Right cardiac atrium (tissue), 5 donors: ENCODE measurements around the gene SLC22A3. TPM values are rescaled to one million over a fixed set of nuclear protein-coding genes. Genes with fewer than 3 reads are reported as not detected.
"Not testable (repeated sequence)": the region's sequence is repeated elsewhere in the genome, so short reads cannot be mapped to it uniquely, and the experiment has no call there.

Experiments
- ATAC-seq, 2 donors: fragments of 200-7000 bp; cut with Tn5 transposase; one replicate each; pipeline versions ENCODE4 v1.8.0 to v1.9.1; 2020; ENCODE audit warnings: moderate library complexity in 2 of 2, mild to moderate bottlenecking in 1 of 2
- DNase-seq, 3 donors: peaks; one replicate each; pipeline ENCODE4 v3.0.0-alpha.2; 2020
- H3K27ac ChIP-seq: one replicate; pipeline ENCODE4 v1.5.1; 2013; ENCODE audit warnings: mild to moderate bottlenecking, low read length, control low read depth, moderate library complexity
- H3K27me3 ChIP-seq: one replicate; pipeline ENCODE4 v1.6.1; 2013; ENCODE audit not compliant: control insufficient read depth, insufficient read depth
- H3K4me1 ChIP-seq: one replicate; pipeline ENCODE4 v1.6.1; 2013; ENCODE audit warnings: low read length; ENCODE audit not compliant: control insufficient read depth, insufficient read depth
- H3K4me3 ChIP-seq: one replicate; pipeline ENCODE4 v1.5.1; 2013; ENCODE audit warnings: low read length, control low read depth
- H3K9me3 ChIP-seq: one replicate; pipeline ENCODE4 v1.6.1; 2013; ENCODE audit warnings: low read length; ENCODE audit not compliant: control insufficient read depth
- WGBS: extraction: QIAGEN DNeasy Blood & Tissue Kit; methylation state at CpG from one replicate; pipeline ENCODE4 v1.1.7; 2013; 5-methylcytosine and 5-hydroxymethylcytosine counted together
- intact Hi-C, 4 donors: fragments of 100-400 bp; cut with DNase I; formaldehyde crosslinking; loops; one replicate each; pipeline versions ENCODE4 v1.11.0 to v1.14.0; 2022 to 2023
- polyA plus RNA-seq: library from polyadenylated mRNA; stranded (reverse); fragments of 200-250 nt; gene quantifications from one replicate; pipeline ENCODE4 v1.2.3, GENCODE V29; 2013
- total RNA-seq, 4 donors: library from RNA; stranded (reverse); fragmentation: NEBNext Ultra II Directional; extraction: Animal tissue kit (Norgen Biotek cat#: 25700); gene quantifications; one replicate each; pipeline ENCODE4 v1.2.1, GENCODE V29; 2021
- donor health status: healthy with polysubstance abuse.
- donor health status: DM: no; HTN: yes; CAD: no.
- donor health status: DM: no; HTN: no; CAD: no.
- donor health status: DM: no; HTN: yes; CAD: no; lungs with severe emphysema.
- donor health status: DM: yes; HTN: yes; CAD: no.

SLC22A3 gene
- total and polyA plus RNA-seq, 5 donors, result 0.57 to 1.1 (median 0.88) TPM

GRCh38 chr6:160376445-160376844 is 28.3 kb downstream of the SLC22A3 start:
- no peak for DNase-seq
- peaks cover 1% of the 10 kb centered on the region for H3K4me1 ChIP-seq
- no peak overlapping the region for H3K4me3 ChIP-seq
- intact Hi-C loops, result no loop called here
- H3K9me3 ChIP-seq, result no peaks in the 10 kb centered on the region
- no peak for ATAC-seq
- no peak overlapping the region for H3K27ac ChIP-seq
- WGBS, result 96% methylated on average over 2 of the region's 2 CpGs
- H3K27me3 ChIP-seq, result no peaks in the 10 kb centered on the region

- no peak overlapping the region for H3K27ac ChIP-seq
- no peaks in the 10 kb centered on the region for H3K27me3 ChIP-seq
- no peak overlapping the region for H3K4me3 ChIP-seq
- no peaks in the 10 kb centered on the region for H3K9me3 ChIP-seq
- DNase-seq (no peak), ATAC-seq (no peak)
- peaks cover 1% of the 10 kb centered on the region for H3K4me1 ChIP-seq
- 65% methylated on average over 5 of the region's 5 CpGs for WGBS
- intact Hi-C loops, result no loop called here
These were observed 30.0 kb downstream of the SLC22A3 start for GRCh38 chr6:160378218-160378617.

- peaks cover 1% of the 10 kb centered on the region for H3K4me1 ChIP-seq
- H3K9me3 ChIP-seq, result no peaks in the 10 kb centered on the region
- H3K27me3 ChIP-seq, result no peaks in the 10 kb centered on the region
- 42% methylated on average over 4 of the region's 4 CpGs for WGBS
- no peak overlapping the region for H3K27ac ChIP-seq
- DNase-seq, result no peak
- ATAC-seq, result no peak
- intact Hi-C loops, result no loop called here
- no peak overlapping the region for H3K4me3 ChIP-seq
These were observed 30.7 kb downstream of the SLC22A3 start for GRCh38 chr6:160378882-160379281.

- Histone ChIP-seq H3K27me3 (no peaks in the 10 kb centered on the region), H3K27ac (no peak overlapping the region), H3K9me3 (no peaks in the 10 kb centered on the region), H3K4me1 (no peaks in the 10 kb centered on the region), H3K4me3 (no peak overlapping the region)
- ATAC-seq (no peak), DNase-seq (no peak)
- intact Hi-C loops, result no loop called here
These were observed 31.3 kb downstream of the SLC22A3 start for GRCh38 chr6:160379466-160379865.

GRCh38 chr6:160382946-160383345 is 34.8 kb downstream of the SLC22A3 start:
- 78% methylated on average over 1 of the region's 1 CpG for WGBS
- DNase-seq, result no peak
- no peak overlapping the region for H3K4me3 ChIP-seq
- intact Hi-C loops, result no loop called here
- H3K27ac ChIP-seq, result no peak overlapping the region
- H3K9me3 ChIP-seq, result no peaks in the 10 kb centered on the region
- no peak for ATAC-seq
- peaks cover 3% of the 10 kb centered on the region for H3K4me1 ChIP-seq
- no peaks in the 10 kb centered on the region for H3K27me3 ChIP-seq

- Histone ChIP-seq H3K4me3 (no peak overlapping the region), H3K4me1 (peaks cover 3% of the 10 kb centered on the region), H3K27me3 (no peaks in the 10 kb centered on the region), H3K9me3 (no peaks in the 10 kb centered on the region), H3K27ac (peak overlapping the region; percentile 40)
- 57% methylated on average over 5 of the region's 5 CpGs for WGBS
- ATAC-seq (peak in 1 of 2 donors; percentile 70), DNase-seq (no peak)
- intact Hi-C loops, result no loop called here
These were observed 38.8 kb downstream of the SLC22A3 start for GRCh38 chr6:160386869-160387530.

- H3K4me3 ChIP-seq, result no peak overlapping the region
- WGBS, result 70% methylated on average over 3 of the region's 3 CpGs
- no peak for DNase-seq
- no peak for ATAC-seq
- H3K27me3 ChIP-seq, result no peaks in the 10 kb centered on the region
- H3K27ac ChIP-seq, result no peak overlapping the region
- no peaks in the 10 kb centered on the region for H3K9me3 ChIP-seq
- intact Hi-C loops, result no loop called here
- peaks cover 3% of the 10 kb centered on the region for H3K4me1 ChIP-seq
These were observed 39.9 kb downstream of the SLC22A3 start for GRCh38 chr6:160387916-160388643.

GRCh38 chr6:160388922-160389321 is 40.7 kb downstream of the SLC22A3 start:
- ATAC-seq, result no peak
- intact Hi-C loops, result no loop called here
- no peak overlapping the region for H3K27ac ChIP-seq

GRCh38 chr6:160391419-160392116 is 43.4 kb downstream of the SLC22A3 start:
- ATAC-seq (no peak), DNase-seq (no peak)
- intact Hi-C loops, result no loop called here
- no peaks in the 10 kb centered on the region for H3K9me3 ChIP-seq
- no peak overlapping the region for H3K4me3 ChIP-seq
- peaks cover 3% of the 10 kb centered on the region for H3K4me1 ChIP-seq
- 65% methylated on average over 7 of the region's 7 CpGs for WGBS
- H3K27ac ChIP-seq, result no peak overlapping the region
- no peaks in the 10 kb centered on the region for H3K27me3 ChIP-seq

More at GRCh38 chr6:160388922-160389321, 40.7 kb downstream of the SLC22A3 start:
- H3K4me3 ChIP-seq, result no peak overlapping the region
- H3K9me3 ChIP-seq, result no peaks in the 10 kb centered on the region
- H3K27me3 ChIP-seq, result no peaks in the 10 kb centered on the region
- 78% methylated on average over 4 of the region's 4 CpGs for WGBS
- peaks cover 3% of the 10 kb centered on the region for H3K4me1 ChIP-seq
- DNase-seq, result no peak

GRCh38 chr6:160393442-160393841 is 45.3 kb downstream of the SLC22A3 start:
- 100% methylated on average over 1 of the region's 1 CpG for WGBS
- H3K9me3 ChIP-seq, H3K27me3 ChIP-seq, intact Hi-C loops, ATAC-seq, H3K27ac ChIP-seq, H3K4me1 ChIP-seq, H3K4me3 ChIP-seq, DNase-seq: not testable (repeated sequence)
